HG03196 (cell line): ENCODE results near the gene HSPB2.
"Not testable (repeated sequence)": the region's sequence is repeated elsewhere in the genome, so short reads cannot be mapped to it uniquely, and the experiment has no call there.

ENCODE experiments used
- ATAC-seq: cut with Tn5 transposase; IDR thresholded peaks from one replicate; pipeline ENCODE4 v1.9.1; 2021; ENCODE audit not compliant: unreplicated experiment

The HSPB2 gene, protein sequence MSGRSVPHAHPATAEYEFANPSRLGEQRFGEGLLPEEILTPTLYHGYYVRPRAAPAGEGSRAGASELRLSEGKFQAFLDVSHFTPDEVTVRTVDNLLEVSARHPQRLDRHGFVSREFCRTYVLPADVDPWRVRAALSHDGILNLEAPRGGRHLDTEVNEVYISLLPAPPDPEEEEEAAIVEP

DNA sequence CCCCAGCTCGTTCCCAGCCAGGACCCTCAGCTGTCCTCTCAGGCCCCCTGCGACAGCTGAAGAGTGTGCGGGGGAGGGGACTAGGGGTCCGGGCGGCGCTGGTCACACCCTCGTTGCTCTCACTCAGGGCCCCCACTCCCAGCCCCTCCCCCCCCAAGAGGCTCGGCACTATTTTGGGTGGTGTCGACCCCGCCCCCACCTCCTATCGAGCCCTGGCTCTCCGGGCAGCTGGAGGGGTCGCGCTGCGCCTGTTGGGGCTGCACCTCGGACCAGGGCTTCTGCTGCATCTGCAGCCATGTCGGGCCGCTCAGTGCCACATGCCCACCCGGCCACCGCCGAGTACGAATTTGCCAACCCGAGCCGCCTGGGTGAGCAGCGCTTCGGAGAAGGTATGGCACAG, at the start of gene HSPB2:
Gene HSPB2 (plus strand): TSS at position 200 of the 400 bp plus-strand sequence. CDS start 96 bp downstream, at position 296.
- no peak for ATAC-seq

DNA sequence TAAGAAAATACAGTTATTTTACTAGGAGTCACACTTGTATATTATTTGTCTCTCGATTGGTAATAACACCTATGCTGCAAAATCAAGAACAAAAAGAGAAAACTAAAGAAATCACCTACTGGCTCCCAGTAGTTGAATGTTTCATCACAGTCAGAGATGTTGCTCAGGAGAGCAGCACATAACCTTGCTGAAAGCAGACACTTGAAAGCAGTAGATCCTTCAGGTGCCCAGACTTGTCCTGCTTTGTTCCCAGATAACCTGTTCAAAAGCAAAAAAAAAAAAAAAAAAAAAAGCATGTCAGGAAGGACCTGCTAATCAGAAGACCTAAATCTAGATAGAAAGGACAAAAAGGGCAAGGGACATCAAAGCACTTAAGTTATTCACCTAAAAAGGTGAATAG, 42.4 kb upstream of the HSPB2 start:
- ATAC-seq: no peak

GRCh38 chr11:111870522-111870885, 42.0 kb upstream of the HSPB2 start:
- peak; percentile 4 for ATAC-seq

DNA sequence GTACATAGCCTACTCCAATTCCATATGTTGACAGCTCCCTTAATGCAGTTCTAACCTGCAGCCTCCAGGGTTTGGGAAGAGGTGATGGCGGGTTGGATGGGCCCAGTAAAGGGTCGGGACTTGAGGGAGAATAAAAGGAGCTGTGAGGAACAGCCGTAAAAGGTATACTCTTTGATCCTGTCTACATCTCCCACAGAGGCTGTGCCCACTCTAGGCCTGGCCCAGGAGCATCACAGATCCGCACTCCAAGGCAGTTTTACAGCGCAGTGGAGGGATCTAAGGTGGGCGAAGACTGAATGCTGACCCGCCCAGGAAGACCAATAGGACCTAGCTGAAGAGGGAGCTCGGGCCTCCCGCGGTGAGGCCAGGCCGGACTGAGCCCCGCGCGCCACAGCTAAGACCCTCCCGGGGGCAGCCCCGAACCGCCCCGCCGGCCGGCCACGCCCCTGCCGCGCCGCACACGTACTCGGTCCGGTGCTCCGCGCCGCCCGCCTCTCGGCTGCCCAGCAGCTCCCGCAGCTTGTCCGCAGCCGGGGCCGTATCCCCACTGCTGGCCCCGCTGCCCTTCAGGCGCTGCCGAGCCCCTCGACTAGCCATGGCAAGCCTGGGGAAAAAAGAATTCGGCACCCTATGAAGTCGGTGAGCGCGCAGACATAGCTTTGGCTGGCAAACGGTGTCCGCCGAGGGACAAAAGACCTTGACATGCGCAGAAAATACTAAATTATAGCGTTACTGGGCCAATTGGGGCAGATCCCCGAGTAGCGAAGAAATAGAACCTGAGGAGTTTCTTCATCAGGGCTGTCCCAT, 41.4 kb upstream of the HSPB2 start, which contains the start of gene ALG9:
Gene ALG9 (minus strand): TSS at position 696 of the 807 bp plus-strand sequence. CDS start 99 bp downstream, at position 597.
- peak; percentile 93 for ATAC-seq

- no peak for ATAC-seq
Measured at GRCh38 chr11:111871693-111872161, 40.8 kb upstream of the HSPB2 start.

DNA sequence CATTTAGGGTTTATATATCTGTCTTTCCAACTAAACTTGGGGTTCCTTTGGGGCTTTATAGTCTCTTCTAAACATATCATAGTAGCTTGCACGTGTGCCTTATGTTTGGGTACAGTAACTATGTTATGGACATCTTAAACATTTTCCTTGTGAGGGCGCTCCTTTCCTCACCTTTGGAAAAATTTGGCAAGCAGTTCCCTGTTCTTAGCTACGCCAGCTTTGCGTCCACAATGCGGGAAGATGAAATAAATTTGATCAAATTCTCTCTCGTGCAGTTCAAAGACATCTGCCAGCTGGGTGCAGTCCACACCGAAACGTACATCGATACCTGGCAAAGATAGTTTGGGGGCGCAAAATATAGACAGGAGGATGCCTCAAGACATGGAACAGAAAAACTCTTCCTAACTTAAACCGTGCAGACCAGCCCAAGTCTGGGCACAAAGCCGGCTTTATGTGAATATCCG, 34.1 kb upstream of the HSPB2 start:
- no peak for ATAC-seq

DNA sequence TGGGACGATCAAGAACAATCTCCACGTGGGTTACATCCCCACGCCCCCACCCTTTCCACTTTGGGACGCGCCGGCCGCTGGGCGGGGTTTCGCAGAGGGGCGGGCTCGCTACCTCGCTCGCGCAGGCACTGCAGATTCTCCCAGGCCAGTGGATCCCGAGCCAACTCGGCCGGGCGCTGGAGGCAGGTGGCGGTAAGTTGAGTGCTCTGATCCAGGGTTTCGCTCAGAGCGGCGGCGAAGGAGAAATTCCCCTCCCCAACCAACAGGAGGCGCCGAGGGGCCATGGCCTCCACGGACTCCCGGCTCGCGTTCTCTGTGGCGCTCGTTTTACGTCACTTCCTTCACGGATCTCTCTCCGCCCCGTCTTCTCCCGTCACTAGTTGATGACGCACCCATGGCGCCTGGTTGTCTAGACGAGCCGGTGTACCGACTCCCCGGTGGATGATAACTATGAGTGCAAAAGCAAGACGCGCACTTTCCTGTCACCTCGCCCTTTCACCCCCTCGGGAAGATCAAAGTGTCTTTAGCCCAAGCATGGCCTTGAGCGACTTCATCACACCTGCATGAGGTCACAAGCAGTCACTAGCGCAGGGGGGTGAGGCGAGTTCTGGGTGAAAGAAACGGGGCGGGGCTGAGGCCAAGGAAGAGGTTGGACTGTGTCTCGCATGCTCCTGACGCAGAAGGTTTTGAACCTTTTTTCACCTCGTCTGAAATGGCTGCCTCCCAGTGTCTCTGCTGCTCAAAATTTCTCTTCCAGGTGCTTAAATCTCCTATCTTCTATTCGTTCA, 33.5 kb upstream of the HSPB2 start, which contains the start of the genes CFAP68 and FDXACB1:
Gene CFAP68 (plus strand): TSS at position 693 of the 788 bp plus-strand sequence. CDS start 20 bp downstream, at position 713.
Gene FDXACB1 (minus strand): TSS at position 317 of the 788 bp plus-strand sequence. CDS start 33 bp downstream, at position 284.
- ATAC-seq: peak; percentile 90

GRCh38 chr11:111879637-111879960, 32.9 kb upstream of the HSPB2 start:
- no peak for ATAC-seq

GRCh38 chr11:111882202-111882601, 30.3 kb upstream of the HSPB2 start:
- no peak for ATAC-seq

GRCh38 chr11:111885053-111885452, 27.5 kb upstream of the HSPB2 start:
- ATAC-seq: not testable (repeated sequence)

- no peak for ATAC-seq
Measured at GRCh38 chr11:111886032-111886431, 26.5 kb upstream of the HSPB2 start.

DNA sequence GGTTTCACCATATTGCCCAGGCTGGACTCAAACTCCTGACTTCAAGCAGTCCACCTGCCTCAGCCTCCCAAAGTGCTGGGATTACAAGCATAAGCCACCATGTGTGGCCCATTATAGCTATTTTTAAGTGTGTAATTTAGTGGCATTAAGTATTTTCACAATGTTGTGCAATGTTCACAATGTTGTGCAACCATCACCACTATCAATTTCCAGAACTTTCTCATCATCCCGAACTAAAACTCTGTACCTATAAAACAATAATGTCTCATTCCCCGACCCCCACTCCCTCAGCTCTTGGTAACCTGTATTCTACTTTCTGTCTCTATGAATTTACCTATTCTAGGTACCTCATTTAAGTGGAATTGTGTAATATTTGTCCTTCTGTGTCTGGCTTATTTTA, 25.7 kb upstream of the HSPB2 start:
- ATAC-seq: no peak

GRCh38 chr11:111905411-111905810, 7.1 kb upstream of the HSPB2 start:
- ATAC-seq: no peak

DNA sequence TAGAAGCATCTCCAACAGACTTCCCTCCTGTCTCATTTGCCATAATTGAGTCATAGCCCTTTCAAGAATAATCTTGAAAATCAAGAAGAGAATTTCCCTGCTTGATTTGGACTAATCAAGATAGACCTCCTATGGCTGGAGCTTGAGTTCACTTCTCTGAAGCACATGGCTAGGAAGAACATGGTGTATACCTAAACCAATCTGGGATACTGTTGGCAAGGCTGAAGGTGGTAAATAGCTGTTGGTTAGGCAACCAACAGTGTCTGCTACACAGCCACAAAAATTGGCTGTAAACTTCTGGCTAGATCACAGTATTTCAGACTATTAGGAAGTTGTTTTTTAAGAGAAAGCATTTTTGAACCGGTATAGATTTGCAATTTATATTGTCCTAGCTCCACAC, 5.9 kb upstream of the HSPB2 start:
- ATAC-seq: no peak

GRCh38 chr11:111908639-111909305, 3.8 kb upstream of the HSPB2 start:
- no peak for ATAC-seq

GRCh38 chr11:111909378-111909777, 3.2 kb upstream of the HSPB2 start:
- no peak for ATAC-seq

DNA sequence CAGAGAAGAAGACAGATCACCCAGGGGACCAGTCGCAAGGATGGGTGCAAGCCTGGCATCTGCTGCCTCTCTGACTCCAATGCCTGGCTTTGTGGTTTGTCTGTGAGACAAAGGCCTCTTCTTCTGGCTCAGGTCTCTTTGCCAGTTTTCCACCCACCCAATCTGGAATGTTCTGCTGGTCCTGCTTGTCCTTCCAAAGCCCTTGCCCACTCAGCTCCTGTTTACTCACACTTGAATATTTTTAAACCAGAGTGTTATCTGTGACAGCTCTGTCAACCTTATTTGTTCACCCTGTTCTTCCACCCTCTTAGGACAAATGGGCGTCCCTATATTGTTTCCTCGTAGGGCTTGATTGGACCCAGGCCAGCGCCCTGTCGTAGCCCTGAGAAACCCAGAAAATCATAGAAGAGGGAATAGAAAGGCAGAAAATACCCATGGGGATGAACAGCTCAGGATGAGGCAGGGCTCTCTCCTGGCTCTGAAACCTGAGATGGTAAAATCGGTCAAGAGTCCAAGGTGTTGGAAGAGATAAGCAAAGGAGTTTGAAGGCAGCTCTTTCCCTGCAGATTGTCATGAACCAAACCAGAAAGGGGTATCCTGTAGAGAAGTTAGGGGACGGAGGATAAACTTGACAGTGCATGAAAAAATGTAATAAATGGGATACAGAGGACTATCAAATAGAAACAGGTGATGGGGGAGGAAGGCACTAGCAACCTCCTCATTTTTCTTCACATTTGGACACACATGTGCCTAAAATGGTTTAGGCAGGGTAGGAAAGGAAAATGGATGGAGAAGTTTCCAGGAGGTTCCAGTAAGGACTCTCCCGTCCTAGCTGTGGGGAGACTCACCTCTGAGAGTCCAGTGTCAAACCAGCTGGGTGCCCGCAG, 1.6 kb upstream of the HSPB2 start:
- no peak for ATAC-seq

GRCh38 chr11:111911563-111912401, 752 bp upstream of the HSPB2 start, which contains the start of gene CRYAB:
Gene CRYAB, minus strand, starts transcription at chr11:111911770. Its CDS starts 46 bp downstream, at chr11:111911724.
- no peak for ATAC-seq
